OCI-LY7 (cell line): ENCODE measurements around the gene BMPR2. TPM values are rescaled to one million over a fixed set of nuclear protein-coding genes. Genes with fewer than 3 reads are reported as not detected.

Experiments
- BruUV-seq: library from RNA; stranded (reverse); fragments of 400-500 nt; replicated peaks from 2 replicates; lab custom pipeline; 2021; lab: Mats Ljungman, UMichigan
- CTCF ChIA-PET: fragments of 300-600 bp; sonication (Branson Sonifier 250); formaldehyde crosslinking; loops from one replicate; lab custom pipeline; 2022; ENCODE audit warnings: antibody characterized with exemption; ENCODE audit not compliant: unreplicated experiment; lab: Charles Lee
- POLR2A ChIA-PET: fragments of 300-600 bp; sonication (Branson Sonifier 250); formaldehyde crosslinking; loops from one replicate; lab custom pipeline; 2022; ENCODE audit warnings: antibody characterized with exemption; lab: Charles Lee
- DNase-seq: peaks from one replicate; pipeline ENCODE4 v3.0.0-alpha.2; 2015; ENCODE audit warnings: low spot score
- H2AFZ ChIP-seq: fragments of 200-600 bp; sonication (generic), shearing (Covaris generic); 2 replicates; pipeline ENCODE4 v1.6.1; 2014; ENCODE audit warnings: mild to moderate bottlenecking, antibody characterized with exemption, low read length, moderate library complexity
- H3K27ac ChIP-seq: fragments of 200-600 bp; sonication (generic); 2 replicates; pipeline ENCODE4 v1.5.1; 2014; ENCODE audit warnings: mixed run types, low read depth, mild to moderate bottlenecking, moderate library complexity, low read length, inconsistent platforms; ENCODE audit not compliant: poor library complexity, severe bottlenecking
- H3K36me3 ChIP-seq: fragments of 200-600 bp; sonication (generic); 2 replicates; pipeline ENCODE4 v1.6.1; 2014; ENCODE audit warnings: mild to moderate bottlenecking, antibody characterized with exemption, low read length, moderate library complexity, mixed read lengths; ENCODE audit not compliant: insufficient read depth
- H3K4me1 ChIP-seq: fragments of 200-600 bp; sonication (generic); 2 replicates; pipeline ENCODE4 v1.5.1; 2014; ENCODE audit warnings: mild to moderate bottlenecking, low read length; ENCODE audit not compliant: insufficient read depth, poor library complexity, severe bottlenecking
- H3K4me2 ChIP-seq: fragments of 200-600 bp; sonication (generic); 2 replicates; pipeline ENCODE4 v1.6.1; 2014; ENCODE audit warnings: mild to moderate bottlenecking, low read length
- H3K4me3 ChIP-seq: fragments of 200-600 bp; sonication (generic); 2 replicates; pipeline ENCODE4 v1.5.1; 2014; ENCODE audit warnings: mild to moderate bottlenecking, low read depth, low read length; ENCODE audit not compliant: poor library complexity, severe bottlenecking
- H3K79me2 ChIP-seq: fragments of 200-600 bp; sonication (generic); 2 replicates; pipeline ENCODE4 v1.6.1; 2016; ENCODE audit warnings: low read depth, mild to moderate bottlenecking, low read length, moderate library complexity, mixed read lengths; ENCODE audit not compliant: insufficient read depth
- H3K9me2 ChIP-seq: fragments of 200-600 bp; sonication (generic); 2 replicates; pipeline ENCODE4 v1.6.1; 2016; ENCODE audit warnings: mild to moderate bottlenecking, low read length, mixed read lengths; ENCODE audit not compliant: insufficient read depth
- H3K9me3 ChIP-seq: fragments of 200-600 bp; sonication (generic); 2 replicates; pipeline ENCODE4 v1.6.1; 2014; ENCODE audit warnings: mild to moderate bottlenecking, mixed run types, low read length, mixed read lengths
- H4K20me1 ChIP-seq: fragments of 200-600 bp; sonication (generic); 2 replicates; pipeline ENCODE4 v1.6.1; 2014; ENCODE audit warnings: mild to moderate bottlenecking, antibody characterized with exemption, low read length, moderate library complexity, mixed read lengths; ENCODE audit not compliant: insufficient read depth
- CTCF ChIP-seq: fragments of 200-600 bp; sonication (generic); conservative IDR thresholded peaks from 2 replicates; pipeline ENCODE4 v1.5.1; 2014; ENCODE audit warnings: mild to moderate bottlenecking, antibody characterized with exemption, low read length, moderate library complexity, mixed read lengths
- EZH2phosphoT487 ChIP-seq: fragments of 200-600 bp; sonication (generic); IDR thresholded peaks from 2 replicates; pipeline ENCODE4 v1.6.1; 2018; ENCODE audit warnings: low read depth, borderline replicate concordance, mild to moderate bottlenecking, mixed run types, antibody characterized with exemption, low read length, moderate library complexity, mixed read lengths
- intact Hi-C: fragments of 100-400 bp; cut with micrococcal nuclease; formaldehyde crosslinking; loops from one replicate; pipeline ENCODE4 v1.10.0; 2022; ENCODE audit not compliant: unreplicated experiment
- total RNA-seq, 2 experiments: library from RNA; depleted of rRNA in 1 of 2; stranded (reverse); fragments of >200 nt in 1 of 2; shearing (Covaris generic) in 1 of 2; gene quantifications; 2 replicates each; pipeline ENCODE4 v1.2.3, GENCODE V29; 2014 to 2022

Gene BMPR2
- total RNA-seq, 2 experiments from 2014 or later = 4.3 to 14.7 TPM

GRCh38 chr2:202423139-202423538 is 47.0 kb downstream of the BMPR2 start:
- H3K4me3 ChIP-seq = no peak overlapping the region
- H3K36me3 ChIP-seq = no peaks in the 10 kb centered on the region
- TF ChIP-seq EZH2phosphoT487 (no peak), CTCF (no peak)
- no peak overlapping the region for H2AFZ ChIP-seq
- H4K20me1 ChIP-seq = no peaks in the 10 kb centered on the region
- intact Hi-C loops = no loop called here
- no peaks in the 10 kb centered on the region for H3K9me3 ChIP-seq
- H3K4me1 ChIP-seq = no peaks in the 10 kb centered on the region
- H3K79me2 ChIP-seq = no peaks in the 10 kb centered on the region
- H3K4me2 ChIP-seq = no peak overlapping the region
- ChIA-PET POLR2A (no interaction called here), CTCF (no interaction called here)
- no TSS peak for BruUV-seq
- no peaks in the 10 kb centered on the region for H3K9me2 ChIP-seq
- no peak for DNase-seq
- H3K27ac ChIP-seq = no peak overlapping the region

- H3K9me3 ChIP-seq = peaks cover 7% of the 10 kb centered on the region; the same call in 1 of the 2 replicates
- H3K9me2 ChIP-seq = no peaks in the 10 kb centered on the region
- CTCF ChIA-PET = no interaction called here
- no peak overlapping the region for H2AFZ ChIP-seq
- intact Hi-C loops = no loop called here
- H3K27ac ChIP-seq = no peak overlapping the region
- TF ChIP-seq CTCF = no peak
- TF ChIP-seq EZH2phosphoT487 = no peak
- H3K4me2 ChIP-seq = no peak overlapping the region
- no peaks in the 10 kb centered on the region for H4K20me1 ChIP-seq
- H3K4me3 ChIP-seq = no peak overlapping the region
- no peak for DNase-seq
- BruUV-seq = no TSS peak
- POLR2A ChIA-PET = interaction anchor here (0.6 kb wide), 1 partner anchor 32 kb away, joined by 4 read pairs; no protein-coding TSS in a partner anchor
- no peaks in the 10 kb centered on the region for H3K4me1 ChIP-seq
- H3K79me2 ChIP-seq = no peaks in the 10 kb centered on the region
- H3K36me3 ChIP-seq = no peaks in the 10 kb centered on the region
These were observed 48.9 kb downstream of the BMPR2 start for GRCh38 chr2:202425036-202425435.

- Histone ChIP-seq H3K4me2 (no peak overlapping the region), H2AFZ (no peak overlapping the region), H3K79me2 (no peaks in the 10 kb centered on the region), H3K4me1 (no peaks in the 10 kb centered on the region), H3K9me3 (peaks cover 7% of the 10 kb centered on the region; the same call in 1 of the 2 replicates), H3K36me3 (no peaks in the 10 kb centered on the region), H3K27ac (no peak overlapping the region), H4K20me1 (no peaks in the 10 kb centered on the region), H3K4me3 (no peak overlapping the region), H3K9me2 (no peaks in the 10 kb centered on the region)
- POLR2A ChIA-PET = interaction anchor here (0.8 kb wide), 1 partner anchor 26 kb away, joined by 4 read pairs; no protein-coding TSS in a partner anchor
- intact Hi-C loops = no loop called here
- BruUV-seq = no TSS peak
- CTCF ChIA-PET = no interaction called here
- no peak for TF ChIP-seq EZH2phosphoT487
- TF ChIP-seq CTCF = no peak
- no peak for DNase-seq
These were observed 50.6 kb downstream of the BMPR2 start for GRCh38 chr2:202426751-202427150.
